HFF-Myc (cell line): ENCODE data around the gene TCFL5.

Experiments used
- DNase-seq: peaks from one replicate; pipeline ENCODE4 v3.0.0-alpha.2; 2011; ENCODE audit warnings: low read depth; ENCODE audit errors: extremely low read depth
- H3K4me3 ChIP-seq: replicated peaks from 2 replicates; pipeline ENCODE4 v1.5.1; 2011; ENCODE audit warnings: low read depth, mild to moderate bottlenecking, control low read depth, low read length
- CTCF ChIP-seq: IDR thresholded peaks from 2 replicates; pipeline ENCODE4 v1.5.1; 2012; ENCODE audit warnings: mild to moderate bottlenecking, low read depth, low read length, control low read depth; ENCODE audit errors: missing control alignments

TCFL5 gene

GRCh38 chr20:62791301-62792181 lies 70.1 kb downstream of the TCFL5 start:
- TF ChIP-seq CTCF: peak; percentile 100
- DNase-seq: peak; percentile 90
- H3K4me3 ChIP-seq: no peak overlapping the region
